Astrocyte of the spinal cord (primary cell): ENCODE measurements around the gene ALG1.
"Not testable (repeated sequence)": the region's sequence is repeated elsewhere in the genome, so short reads cannot be mapped to it uniquely, and the experiment has no call there.

Experiments
- DNase-seq: peaks from one replicate; pipeline ENCODE4 v3.0.0; 2011; ENCODE audit warnings: low read depth, low spot score
- H3K4me3 ChIP-seq: 2 replicates; pipeline ENCODE4 v1.5.1; 2011; ENCODE audit warnings: low read depth, mild to moderate bottlenecking, low read length, moderate library complexity
- CTCF ChIP-seq: IDR thresholded peaks from 2 replicates; pipeline ENCODE4 v1.5.1; 2012; ENCODE audit warnings: low read depth, mild to moderate bottlenecking, low read length, inconsistent platforms
- in situ Hi-C: cut with HindIII; loops from 2 replicates; pipeline ENCODE4 v1.10.0; 2017; ENCODE audit warnings: low sequenced_read_pairs

Gene ALG1

DNA sequence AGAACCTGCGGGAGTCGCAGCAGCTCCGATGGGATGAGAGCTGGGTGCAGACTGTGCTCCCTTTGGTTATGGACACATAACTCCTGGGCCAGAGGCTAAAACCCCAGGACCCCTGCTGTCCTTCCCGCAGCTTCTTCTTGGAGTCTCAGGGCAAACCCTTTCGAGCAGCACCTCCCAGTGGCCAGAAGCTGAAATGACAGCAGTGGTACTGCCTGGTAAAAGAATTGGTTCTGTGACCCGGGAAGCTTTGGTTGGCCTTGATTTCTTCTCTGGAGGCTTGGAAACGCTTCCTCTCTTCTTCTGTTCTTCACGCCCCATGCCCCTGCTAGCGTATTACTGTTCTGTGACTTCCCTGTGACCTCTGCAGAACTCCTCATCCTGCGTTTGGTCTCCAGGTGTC is 13.2 kb downstream of the ALG1 start:
- H3K4me3 ChIP-seq, in situ Hi-C loops: not testable (repeated sequence)
- TF ChIP-seq CTCF: peak; percentile 72
- peak; percentile 42 for DNase-seq

DNA sequence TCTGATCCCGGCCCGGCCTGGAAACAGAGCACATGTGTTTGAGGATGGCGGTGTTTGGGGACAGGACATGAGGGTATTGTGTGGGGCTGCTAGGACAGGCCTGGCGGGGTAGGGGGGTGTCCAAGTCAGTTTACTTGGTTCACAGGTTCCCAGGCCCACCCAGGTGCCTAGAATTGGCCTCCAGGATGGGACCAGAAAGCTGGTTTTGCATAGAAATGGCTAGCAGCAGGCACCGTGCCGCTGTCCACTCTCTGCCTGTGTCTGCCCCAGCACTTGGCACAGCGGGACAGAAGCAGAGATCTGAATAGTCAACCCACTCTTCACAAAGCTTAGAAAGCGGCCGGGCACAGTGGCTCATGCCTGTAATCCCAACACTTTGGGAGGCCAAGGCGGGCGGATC is 14.1 kb downstream of the ALG1 start:
- in situ Hi-C loops, DNase-seq, H3K4me3 ChIP-seq: not testable (repeated sequence)

DNA sequence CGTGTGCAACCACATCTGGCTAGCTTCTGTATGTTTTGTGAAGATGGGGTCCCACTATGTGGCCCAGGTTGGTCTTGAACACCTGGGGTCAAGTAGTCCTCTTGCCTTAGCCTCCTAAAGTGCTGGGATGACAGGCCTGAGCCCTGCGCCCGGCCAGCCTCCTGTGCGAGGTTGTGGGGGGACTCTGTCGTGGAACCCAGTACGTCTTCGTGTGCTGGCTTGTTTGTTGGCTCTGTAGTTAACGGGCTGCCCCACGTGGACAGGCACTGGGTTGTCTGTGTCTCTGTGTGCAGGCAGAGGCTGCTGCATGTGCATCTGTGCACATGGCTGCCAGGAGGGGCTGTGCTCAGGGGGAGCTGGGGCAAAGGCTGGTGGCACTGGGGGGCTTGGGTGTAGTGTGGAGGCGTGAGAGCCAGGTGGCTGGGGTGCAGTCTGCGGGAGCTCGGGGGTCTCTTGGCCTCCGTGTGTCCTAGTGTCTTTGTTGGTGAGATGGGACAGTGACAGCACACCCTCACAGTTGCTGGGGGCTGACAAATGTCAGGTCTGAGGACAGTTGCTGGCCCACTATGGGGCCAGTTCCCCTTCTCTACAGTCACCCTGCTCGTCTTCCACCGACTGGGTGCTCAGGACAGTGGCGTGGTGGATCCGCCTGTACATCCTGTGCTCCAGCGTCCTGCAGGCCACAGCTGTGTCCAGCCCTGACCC is 16.6 kb downstream of the ALG1 start:
- in situ Hi-C loops, H3K4me3 ChIP-seq, DNase-seq: not testable (repeated sequence)

DNA sequence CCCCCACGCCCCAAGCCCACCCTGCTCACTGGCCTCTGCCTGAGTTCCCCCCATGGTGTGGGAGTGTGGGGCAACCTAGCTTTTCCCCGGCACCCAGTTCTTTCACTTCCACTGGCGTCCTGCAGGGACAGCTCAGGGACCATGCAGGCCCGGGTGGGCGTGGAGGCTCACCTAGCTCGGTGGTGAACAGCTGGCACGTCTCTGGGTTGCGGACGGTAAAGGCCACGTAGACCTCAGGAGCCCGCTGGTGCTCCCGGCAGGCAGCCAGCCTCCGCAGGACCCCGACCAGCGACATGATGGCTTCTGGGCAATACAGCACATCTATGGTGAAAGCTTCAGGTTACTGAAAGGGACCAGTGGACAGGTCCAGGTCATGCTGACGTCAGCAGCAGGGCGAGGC is 17.3 kb downstream of the ALG1 start:
- H3K4me3 ChIP-seq, DNase-seq, in situ Hi-C loops: not testable (repeated sequence)

DNA sequence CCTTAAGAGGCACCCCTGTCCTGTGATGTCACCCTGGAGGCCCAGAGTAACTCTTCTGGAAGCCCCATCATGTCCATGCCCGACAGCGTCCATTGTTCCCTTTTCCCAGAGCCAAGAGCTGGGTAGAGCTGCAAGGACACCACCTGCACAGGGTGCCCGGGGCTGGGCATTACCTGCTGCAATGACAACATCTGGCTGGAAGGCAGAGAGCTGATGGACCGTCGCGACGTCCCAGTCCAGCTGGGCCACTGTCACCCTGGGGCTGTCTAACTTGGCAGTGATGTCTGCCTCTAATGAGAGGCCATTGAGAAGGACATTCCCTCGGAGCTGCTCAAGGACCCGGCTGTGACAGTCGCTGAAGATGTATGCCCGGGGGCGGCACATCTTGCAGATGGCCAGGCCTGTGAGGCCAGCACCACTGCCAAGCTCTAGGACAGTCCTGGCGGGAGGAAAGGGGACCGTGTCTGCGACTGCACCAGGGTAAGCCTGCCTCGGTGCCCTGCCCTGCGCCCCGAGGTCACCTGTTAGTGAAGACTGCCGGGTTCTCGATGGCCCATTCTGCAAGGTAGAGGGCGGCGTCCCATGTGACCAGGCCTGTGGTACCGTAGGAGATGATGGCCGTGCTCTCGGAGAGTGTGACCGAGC is 18.4 kb downstream of the ALG1 start:
- H3K4me3 ChIP-seq, in situ Hi-C loops, DNase-seq: not testable (repeated sequence)

DNA sequence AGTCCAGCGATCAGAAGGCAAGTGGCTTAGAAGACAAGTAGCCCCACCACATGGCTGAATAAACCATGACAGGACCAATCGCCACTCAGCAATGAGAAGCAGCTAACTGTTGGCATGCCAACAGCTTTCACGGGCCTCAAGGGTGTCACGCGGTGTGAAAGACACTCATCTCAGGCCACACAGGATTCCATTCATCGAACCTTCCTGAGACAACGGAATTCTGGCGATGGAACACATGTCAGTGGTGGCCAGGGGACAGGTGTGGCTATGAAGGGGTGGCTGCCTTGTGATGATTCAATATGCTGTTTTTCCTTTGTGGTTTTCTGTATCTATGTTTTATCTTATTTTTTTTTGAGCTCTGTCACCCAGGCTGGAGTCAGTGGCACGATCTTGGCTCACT is 18.9 kb downstream of the ALG1 start:
- in situ Hi-C loops, H3K4me3 ChIP-seq, DNase-seq: not testable (repeated sequence)

- DNase-seq, H3K4me3 ChIP-seq, in situ Hi-C loops: not testable (repeated sequence)
Measured at GRCh38 chr16:5093081-5093480, 21.4 kb downstream of the ALG1 start.

DNA sequence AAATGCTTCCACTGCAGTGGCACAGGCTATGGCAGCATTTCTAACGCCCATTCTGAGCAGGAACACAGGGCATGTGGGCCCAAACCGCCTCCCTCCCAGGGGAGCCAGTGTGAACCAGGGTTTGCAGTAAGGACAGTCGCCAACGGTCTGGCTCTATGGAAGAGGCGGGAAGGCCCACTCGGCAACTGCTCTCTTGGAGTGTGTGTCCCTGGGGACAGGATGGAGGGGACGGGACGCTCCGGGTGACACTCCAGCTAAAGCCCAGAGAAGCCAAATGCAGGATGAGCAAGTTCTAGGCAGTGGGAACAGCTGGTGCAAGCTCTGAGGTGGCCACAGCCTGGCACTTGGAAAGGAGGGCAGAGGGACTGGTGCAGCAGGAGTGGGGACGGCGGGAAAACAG is 22.1 kb downstream of the ALG1 start:
- in situ Hi-C loops, DNase-seq, H3K4me3 ChIP-seq: not testable (repeated sequence)

DNA sequence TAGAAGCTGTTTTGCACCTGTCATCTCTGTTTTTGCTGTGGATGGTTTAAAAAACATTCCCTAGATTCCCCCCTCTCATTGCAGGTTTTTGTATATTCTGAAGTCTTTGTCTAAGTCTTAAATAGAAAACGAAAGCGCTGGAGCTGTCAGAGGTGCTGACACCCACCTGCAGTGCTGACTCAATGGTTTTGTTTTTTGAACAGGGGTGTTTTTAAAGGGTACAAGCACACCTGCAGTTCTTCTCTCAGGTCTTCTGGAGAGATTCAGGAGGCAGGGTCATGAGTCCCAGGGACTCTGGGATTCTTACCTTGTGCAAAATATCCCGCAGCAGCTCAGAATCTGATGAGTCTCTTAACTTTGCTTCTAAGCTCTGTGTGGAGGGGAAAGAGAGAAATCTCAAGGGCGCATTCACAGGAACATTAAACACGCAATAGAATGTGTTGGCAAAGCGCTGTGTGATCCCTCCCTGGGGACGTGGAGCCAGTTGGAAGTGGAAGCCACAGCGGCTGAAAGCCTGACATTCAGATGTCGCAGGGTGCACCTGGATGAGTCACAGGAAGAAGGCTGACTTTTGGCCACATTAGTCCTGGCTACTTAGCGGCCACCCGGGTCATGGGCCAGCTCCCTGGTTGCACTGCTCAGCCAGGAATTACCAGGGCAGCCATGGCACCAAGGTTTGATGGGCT is 23.6 kb downstream of the ALG1 start:
- DNase-seq, H3K4me3 ChIP-seq, in situ Hi-C loops: not testable (repeated sequence)

- DNase-seq, in situ Hi-C loops: not testable (repeated sequence)
- peak overlapping the region; percentile 57 for H3K4me3 ChIP-seq
Measured at GRCh38 chr16:5096437-5097060, 24.9 kb downstream of the ALG1 start.

DNA sequence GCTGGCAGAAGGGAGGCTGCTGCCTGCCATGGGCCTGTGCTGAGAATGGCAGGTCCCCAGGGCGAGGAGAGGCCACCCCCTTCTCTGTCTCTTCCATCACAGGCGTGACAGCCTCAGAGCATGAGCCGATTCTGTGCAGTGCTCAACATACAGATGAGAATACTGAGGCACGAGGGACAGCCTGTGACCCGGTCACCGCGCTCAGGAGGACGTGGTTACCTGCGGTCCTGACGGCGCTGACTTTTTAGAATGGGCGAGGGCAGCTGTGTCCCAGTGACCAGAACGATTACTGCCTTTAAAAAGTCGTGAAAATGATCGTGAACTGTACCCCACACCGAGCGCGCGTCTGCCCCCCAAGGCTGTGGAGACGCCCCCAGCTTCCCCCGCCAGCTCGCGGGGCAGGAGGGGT is 25.4 kb downstream of the ALG1 start:
- DNase-seq, in situ Hi-C loops: not testable (repeated sequence)
- peak overlapping the region; percentile 57 for H3K4me3 ChIP-seq

DNA sequence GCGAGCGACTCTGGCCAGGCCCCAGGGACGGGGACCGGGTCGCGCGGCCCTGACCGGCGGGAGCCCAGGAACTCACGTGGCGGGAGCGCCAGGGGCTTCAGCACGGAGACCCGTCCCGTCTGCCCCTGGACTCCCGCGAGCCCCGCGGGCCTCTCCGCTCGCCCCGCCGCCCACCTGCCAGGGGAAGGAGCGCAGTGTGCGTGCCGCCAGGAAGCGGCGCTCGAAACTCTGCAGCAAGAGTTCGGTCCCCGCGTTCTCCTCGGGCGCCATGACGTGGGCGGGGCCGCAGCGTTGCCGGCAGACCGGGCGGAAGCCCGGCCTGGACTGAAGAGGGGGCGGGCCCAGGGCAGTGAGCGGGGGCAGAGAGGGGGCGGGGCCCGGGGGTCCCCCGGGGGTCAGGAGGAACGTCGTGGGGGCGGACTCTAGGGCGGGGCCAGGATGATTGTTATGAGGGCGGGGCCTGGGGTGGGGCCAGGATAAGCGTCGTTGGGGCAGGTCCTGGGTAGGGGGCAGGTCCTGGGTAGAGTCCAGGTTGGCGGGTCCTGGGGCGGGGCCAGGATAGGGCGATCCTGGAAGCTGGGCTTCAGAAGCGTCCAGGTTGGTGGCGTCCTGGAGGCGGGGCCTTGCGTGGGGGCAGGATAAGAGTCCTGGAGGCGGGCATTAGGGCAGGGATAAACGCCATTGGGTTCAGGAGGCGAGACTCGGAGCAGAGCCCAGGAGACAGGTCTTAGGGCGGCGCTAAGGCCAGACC is 26.0 kb downstream of the ALG1 start, which contains the start of gene EEF2KMT:
Gene EEF2KMT (minus strand): TSS at position 326 of the 751 bp plus-strand sequence. CDS start 56 bp downstream, at position 270.
- H3K4me3 ChIP-seq: peak within 1 kb of the TSS; percentile 57
- in situ Hi-C loops: not testable (repeated sequence)
- peak; percentile 99 for DNase-seq

GRCh38 chr16:5098221-5099159 is 26.8 kb downstream of the ALG1 start:
- H3K4me3 ChIP-seq: peak overlapping the region; percentile 57
- DNase-seq: peak; percentile 58
- in situ Hi-C loops: not testable (repeated sequence)

- in situ Hi-C loops, DNase-seq, H3K4me3 ChIP-seq: not testable (repeated sequence)
Measured at GRCh38 chr16:5099174-5099573, 27.5 kb downstream of the ALG1 start.
